GM21717 (cell line): ENCODE data around the gene TBC1D4.

Experiments
- ATAC-seq: cut with Tn5 transposase; IDR thresholded peaks from one replicate; pipeline ENCODE4 v1.9.1; 2021; ENCODE audit warnings: mild to moderate bottlenecking, moderate library complexity; ENCODE audit not compliant: unreplicated experiment

Gene TBC1D4

DNA sequence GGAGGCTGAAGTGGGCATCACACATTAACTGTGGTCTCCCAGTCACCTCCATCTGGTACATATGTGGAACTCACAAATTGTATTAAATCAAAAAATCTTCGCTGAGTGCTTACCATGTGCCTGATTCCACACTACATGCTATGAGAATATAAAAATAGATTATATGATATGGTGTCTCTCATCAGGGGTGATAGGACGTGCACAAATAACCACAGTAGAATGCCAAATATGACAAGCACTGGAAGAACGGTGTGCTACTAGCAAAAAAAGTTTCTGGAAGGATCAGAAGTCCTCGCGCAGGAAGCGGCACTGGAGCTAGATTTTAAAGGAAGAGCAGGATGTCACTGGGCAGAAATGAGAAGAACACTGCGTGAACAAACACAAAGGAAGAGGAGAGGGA, 62.3 kb downstream of the TBC1D4 start:
- ATAC-seq, result no peak

DNA sequence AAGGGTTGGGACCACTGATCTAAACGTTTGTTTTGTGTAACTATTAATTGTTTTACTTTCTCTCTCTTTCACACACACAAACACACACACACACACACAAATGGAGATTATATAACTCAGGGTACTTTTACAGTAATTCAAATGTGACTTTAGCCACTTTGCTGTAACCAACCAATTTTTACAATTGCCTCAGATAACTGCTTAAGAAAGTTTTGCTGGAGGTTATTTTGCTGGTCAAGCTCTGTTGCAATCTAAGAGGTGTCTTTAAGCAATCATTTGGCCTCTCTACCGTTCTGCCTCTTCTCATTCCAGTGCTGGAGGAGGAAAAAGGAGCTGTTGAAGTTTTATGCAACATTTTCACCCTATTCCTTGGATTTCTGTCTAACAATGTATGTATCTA, 63.0 kb downstream of the TBC1D4 start:
- ATAC-seq, result no peak

DNA sequence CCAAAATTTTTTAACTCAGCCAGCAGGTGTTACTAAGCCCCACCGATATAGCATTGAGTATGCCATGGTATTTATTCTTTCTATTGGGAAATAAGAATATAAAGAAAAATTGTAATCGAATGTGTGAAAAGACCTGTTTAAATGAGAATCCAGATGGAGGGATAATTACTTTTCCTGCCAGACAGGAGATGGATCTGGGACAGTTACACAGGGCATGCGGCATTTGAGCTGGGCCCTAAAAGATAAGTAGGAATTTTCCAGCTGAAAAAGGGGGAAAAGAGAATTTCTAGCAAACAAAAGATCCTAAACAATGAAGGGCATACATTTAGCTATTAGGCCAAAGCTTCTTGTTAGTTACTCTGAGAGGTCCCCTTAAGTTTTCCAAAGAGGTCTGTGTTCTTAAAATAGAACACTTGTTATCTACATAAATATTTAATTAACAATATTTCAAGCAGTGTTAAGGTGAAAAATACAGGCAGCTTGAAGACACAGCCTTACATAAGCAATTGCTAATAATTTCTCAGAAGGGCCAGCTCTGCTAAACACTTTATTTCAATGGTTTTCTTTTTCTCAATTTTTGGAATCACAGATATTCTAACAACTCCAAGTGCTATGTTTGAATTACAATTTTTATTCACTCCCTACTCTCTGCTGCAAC, 63.7 kb downstream of the TBC1D4 start:
- no peak for ATAC-seq

DNA sequence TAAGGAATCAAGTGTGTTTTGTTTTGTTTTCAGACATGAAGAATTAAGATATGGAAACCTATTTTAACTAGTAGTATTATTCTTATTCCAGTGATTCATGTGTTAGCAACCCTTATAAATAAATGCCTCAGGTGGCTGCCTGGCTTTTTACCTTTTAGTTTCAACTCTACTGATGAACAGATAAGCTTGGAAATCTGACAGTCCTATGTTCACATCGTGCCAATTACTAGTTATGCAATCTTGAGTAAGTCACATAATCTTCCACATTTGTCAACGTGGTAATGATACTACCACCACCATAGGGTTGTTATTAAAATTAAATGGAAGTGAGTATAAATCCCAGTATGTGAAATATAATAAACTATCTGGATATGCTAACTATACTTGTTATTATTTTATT, 64.3 kb downstream of the TBC1D4 start:
- ATAC-seq, result no peak

DNA sequence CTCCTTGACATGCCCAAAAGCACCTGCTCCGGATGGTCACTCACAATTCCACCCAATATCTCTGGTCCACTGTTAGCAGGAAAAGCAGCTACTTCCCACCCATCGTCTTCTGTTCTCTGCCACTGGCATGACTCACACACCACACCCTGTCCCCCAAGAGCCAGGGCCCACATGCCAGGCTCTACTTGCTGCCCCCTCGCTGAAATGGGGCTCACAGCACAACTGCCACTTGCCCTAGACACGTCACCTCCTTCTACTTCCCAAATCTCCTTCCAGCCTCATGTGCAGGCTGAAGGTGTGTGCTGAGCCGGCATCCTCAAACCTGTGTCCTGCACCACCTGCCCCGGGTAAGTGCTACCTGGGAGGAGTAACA, 65.0 kb downstream of the TBC1D4 start:
- peak; percentile 20 for ATAC-seq

DNA sequence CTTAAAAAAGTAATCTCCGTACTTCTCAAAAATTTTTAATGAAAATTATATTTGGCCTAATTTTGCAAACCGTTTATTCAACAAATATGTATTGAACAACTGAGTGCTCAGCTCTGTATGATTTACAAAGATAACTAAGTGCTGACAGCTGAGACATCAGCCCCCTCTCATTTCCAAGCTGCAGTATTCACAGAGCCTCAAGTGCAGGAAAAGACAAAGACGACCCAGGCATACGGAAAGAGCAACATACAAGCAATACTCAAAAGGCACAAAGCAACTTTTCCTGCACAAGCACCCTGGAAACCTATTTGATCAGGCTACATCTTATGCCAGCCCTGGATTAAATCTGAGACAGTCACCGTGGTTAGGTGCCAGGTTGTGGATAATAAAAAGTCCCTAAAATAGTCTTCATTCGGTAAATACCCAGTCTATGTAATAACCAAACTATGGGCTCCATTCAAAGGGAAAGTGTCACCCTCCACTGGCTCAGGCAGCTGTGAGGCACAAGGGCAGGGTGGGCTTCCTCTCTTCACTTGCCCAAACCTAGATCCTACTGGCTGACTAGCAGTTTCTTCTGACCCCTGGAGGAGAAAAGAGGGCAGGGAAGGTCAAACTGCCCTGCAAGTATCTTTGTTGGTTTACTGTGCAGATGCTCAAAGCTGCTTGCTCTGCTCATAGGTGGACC, 65.5 kb downstream of the TBC1D4 start:
- peak; percentile 79 for ATAC-seq

DNA sequence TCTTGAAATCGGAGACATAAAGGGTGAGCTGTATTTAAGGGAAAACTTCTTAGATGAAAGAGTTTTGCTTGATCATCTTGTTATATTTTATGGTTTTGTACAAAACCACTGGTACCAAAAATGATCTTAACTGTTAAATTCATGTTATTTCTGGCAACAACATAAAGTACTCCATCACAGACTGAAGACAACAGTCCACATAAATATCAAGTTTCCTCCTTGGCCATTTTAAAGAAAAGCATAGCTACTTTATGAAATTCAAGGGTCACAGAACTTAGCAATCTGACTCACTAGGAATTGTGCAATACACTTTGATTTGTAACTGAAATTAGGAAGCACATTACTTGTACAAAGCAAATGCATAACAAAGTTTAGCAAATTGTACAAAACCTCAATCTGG, 66.3 kb downstream of the TBC1D4 start:
- ATAC-seq, result no peak

DNA sequence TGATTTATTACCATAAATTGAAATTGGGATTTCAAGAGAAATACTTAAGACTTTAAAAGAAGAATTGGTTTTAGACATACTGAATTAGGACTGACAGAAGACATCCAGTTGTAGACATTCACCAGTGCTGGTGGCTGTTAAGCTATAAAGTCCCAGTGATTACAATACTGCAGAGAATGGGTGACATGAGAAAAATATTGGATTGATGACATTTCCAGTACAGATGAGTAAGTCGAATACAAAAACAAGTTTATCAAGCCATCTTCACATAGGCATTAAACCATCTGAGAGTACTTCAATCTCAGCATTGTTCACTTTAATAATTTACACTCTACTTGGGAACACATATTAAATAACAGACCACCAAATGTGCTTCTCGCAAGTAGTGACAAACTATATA, 66.8 kb downstream of the TBC1D4 start:
- no peak for ATAC-seq

DNA sequence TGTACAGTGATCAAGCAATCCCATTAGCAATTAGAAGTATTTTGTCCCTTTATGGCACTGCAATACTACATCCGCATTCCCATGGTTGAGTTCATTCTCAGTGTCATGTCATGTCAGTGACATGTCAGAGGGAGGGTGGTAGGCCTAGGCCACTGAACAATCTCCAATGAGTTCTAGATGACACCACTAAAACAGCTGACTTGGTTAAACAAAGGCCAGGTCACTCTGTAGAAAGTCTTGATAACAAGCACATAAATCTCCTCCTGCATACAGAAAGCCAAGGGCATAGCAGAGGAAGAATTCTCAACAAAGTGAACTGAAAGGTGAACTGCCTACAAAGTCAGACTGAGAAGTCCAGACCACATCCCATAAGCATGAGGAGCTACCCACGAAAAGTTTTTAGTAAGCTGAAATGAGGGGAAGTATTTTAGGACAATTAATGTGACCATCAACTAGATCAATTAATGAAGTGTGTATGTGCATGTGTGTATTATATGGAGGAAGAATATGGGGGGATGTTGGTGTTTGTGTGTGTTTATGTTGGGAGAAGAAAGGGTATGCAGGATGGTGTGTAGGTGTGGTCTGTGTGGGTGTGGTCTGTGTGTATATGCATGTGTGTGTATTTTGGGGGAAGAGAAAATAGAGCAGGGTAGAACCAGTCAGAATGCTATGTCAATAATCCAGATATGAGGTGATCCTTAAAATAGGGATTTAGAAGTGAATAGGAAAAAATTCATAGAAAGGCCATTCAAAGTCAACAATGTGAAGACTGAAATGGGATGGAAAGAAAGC, 67.7 kb downstream of the TBC1D4 start:
- no peak for ATAC-seq

DNA sequence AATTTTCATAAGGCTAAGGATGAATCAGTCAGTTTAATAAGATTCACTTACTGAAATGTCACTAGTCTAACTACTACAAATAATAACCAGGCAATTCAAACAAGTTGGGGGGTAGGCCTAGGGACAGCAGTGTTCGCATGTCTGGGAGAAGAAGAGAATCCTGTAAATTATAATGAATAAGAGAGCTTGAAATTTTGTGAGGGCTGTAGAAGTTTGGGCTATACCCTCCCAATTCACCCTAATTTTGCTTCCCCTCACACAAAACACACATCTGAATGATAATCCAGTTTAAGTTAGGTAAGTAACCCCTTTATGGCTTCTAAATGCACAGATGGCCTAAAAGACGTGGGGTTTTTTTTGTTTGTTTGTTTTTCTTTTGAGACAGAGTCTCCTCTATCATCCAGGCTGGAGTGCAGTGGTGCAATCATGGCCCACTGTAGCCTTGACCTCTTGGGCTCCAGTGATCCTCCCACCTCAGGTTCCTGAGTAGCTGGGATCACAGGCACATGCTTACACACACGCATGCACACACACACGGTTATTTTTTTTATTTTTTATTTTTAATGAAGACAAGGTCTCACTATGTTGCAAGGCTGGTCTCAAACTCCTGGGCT, 69.9 kb downstream of the TBC1D4 start:
- ATAC-seq, result no peak

DNA sequence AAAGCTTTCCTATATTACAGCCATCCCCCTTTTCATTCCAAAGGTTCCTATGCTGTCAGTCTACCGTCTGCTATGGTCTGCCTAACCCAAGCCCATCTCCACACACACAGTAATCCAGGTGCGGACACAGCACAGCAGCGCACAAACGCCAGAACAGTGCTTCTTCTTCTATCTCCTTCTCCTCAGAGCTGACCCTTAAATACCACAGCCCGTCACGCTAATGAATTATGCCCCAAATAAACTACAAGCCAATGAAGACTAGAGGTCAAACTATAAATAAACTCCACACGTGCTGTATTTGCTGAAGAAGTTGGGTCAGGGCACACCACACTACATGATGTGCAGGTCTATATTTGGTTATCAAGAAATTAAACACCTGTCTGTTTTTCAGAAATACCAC, 71.8 kb downstream of the TBC1D4 start:
- ATAC-seq, result no peak

DNA sequence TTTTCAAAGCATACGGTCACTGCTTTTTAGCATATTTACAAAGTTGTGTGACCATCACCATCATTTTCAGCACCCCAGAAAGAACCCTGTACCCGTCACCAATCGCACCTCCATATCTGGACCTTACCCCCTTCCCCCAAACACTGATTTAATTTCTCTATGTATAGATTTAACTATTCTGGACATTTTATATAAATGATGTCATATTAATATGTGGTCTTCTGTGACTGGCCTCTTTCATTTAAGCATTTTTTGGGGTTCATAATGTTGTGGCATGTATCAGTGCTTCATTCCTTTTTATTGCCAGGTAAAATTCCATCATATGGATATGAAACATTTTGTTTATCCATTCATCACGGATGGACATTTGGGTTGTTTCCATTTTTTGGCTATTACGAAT, 74.0 kb downstream of the TBC1D4 start:
- no peak for ATAC-seq

DNA sequence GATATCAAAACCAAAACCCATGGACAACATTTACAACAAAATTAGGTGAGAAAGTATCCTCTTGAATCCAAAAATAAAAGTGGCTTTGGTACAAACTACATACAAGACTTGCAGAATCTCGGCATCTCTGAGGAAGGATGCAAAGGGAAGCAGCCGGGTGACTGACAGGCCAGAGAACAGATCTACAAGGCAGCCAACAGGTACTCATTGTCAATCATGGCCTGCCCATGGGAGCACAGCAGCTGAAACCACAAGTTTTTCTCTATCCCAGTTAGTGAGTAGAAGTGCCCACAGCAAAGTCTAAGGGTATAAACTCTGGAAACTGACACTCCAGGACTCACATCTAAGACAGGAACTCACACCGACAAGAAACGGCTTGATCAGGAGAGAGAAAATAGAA, 74.5 kb downstream of the TBC1D4 start:
- ATAC-seq, result no peak

DNA sequence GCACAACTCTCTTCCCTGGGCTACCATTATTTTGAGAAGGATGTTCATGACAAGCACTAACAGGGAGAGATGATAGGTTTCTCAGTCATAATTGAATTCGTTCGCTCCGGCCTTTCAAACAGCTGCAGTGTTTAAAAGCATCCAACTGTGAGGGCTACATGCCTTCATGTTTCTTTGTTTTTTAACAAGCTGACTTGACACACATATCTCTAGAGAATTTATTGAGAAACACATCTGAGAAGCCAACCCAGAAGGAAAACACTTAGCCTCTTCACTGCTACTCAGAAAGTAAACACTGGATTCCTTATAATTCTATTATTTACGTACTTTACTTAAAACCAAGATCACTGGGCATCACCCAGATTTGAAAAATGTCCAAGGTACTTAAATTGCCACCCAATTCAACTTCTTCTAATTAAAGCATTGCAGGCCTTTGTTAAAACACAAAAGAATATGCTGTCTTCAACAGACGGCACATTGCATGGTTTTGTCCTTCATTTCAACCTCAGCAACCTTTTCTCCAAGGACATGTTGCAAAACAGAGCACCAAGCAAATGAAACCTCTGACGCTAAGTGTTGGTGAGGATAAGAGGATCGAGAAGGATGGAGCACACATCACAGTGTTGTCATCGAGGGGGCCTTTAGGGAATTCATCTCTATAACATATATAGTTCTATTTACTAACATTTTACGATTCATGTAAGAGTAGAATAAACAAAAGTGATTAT, 75.8 kb downstream of the TBC1D4 start:
- no peak for ATAC-seq

DNA sequence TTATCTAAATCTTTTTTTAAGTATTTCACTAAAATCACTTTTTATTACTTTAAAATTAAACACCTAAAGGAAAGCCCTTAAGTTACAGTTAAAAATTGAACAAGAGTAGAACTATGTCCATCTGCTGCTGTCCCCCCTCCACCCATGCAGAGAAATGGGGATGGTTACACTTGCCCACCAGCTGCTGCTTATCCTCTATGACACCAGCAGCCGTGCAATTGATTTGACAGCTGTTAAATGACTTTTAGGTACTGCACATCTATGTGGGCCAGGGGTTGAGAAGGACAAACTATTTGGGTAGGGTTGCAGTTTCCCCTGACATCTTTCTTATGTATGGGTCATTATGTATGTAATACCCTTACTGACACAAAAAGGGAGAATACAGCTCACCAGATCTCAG, 77.2 kb downstream of the TBC1D4 start:
- no peak for ATAC-seq

DNA sequence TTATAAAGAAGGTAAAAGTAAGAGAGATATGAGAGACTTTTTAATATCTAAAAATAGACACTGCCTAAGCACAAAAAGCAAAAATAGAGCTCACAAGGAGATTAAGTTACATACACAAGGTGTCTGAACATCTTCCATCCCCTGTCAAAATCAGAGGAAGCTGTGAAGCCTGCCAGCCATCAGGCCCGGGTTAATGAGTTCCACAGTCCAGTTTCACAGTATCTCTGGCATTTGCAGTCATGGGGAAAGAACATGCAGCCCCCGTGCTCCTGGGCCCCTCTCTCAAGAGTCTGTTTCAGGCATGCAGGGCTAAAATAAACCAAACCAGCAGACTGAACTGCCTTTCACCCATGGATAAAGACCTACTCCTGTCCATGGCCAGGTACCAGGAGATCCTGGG, 79.2 kb downstream of the TBC1D4 start:
- no peak for ATAC-seq

DNA sequence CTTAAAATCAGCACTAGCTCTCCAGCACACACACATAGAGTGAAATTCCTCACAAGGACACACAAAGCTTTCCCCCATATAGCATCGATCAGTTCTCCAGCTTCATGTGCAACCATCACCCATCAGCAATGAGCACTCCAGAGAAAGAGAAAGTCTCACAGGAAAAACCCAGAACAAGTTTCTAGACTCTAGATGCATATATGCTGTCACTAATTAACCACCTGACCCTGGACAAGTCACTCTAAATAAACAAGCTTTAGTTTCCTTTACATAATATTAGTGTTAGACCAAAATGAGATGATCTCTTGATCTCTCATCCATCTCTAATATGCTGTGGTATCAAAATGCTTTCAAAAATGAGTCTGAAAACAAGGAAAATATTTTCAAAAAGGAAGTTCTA, 81.2 kb downstream of the TBC1D4 start:
- peak; percentile 65 for ATAC-seq

DNA sequence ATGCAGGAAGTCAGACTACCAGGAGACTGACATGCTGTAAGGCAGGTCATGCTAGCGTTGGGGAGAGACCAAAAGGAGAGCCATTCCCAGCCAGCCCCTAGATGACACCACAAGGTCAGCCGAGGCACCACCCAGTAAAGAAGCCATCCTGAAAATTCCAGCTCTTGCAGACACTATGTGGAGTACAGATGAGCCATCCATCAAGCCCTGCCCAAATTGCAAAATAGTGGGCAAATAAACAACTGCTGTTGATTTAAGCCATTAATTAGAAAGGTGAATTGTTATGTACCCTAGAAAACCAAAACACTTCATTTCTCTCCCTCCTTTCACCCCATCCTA, 82.1 kb downstream of the TBC1D4 start:
- no peak for ATAC-seq

DNA sequence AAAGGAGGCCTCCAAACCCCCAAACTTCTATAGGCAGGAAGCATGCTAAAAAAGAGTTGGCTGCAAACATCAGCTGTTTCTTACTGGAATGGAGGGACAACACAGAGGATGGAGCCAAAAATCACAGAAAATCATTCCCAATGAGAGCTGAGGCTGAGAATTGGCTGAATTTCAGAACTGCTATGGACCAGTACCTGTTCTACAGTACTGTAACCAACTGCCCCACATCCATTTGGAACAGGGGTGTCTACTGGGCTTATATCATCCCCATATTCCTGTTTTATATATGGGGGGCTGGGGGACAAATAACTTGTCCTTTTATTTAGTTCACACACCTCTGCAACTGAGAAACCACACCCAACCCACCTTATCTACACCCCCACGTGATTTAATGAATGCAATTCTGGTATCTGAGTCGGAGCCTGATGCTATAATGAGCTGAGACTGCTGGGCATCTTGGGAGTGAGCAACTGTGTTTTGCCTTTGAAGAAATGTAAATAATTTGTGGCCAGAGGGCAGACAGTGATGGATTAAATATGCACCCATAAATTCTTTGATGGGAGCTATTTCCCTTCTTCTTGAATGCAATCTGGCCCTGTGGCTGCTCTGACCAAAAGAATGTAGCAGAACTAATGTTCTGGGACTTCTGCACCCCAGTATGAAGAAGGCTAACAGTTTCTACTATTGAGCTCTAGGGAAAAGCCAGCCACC, 82.6 kb downstream of the TBC1D4 start:
- no peak for ATAC-seq

DNA sequence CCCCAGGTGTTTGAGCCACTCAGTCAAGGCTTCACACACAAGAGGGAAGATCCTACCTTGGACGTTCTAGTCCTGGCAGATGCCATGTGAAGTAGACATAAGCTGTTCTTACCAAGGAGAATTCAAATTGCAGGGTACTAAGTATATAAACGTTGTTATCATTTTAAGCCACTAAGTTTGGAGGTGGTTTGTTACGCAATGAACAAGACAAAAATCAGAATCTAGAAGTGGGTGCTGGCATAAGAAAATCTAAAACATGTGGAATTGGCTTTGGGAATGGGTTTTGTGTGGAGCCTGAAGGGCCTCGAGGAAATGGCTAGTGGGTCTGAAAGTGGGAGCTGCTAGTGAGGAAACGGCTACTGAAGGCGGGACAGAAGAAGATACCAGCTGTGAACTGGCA, 83.9 kb downstream of the TBC1D4 start:
- no peak for ATAC-seq

DNA sequence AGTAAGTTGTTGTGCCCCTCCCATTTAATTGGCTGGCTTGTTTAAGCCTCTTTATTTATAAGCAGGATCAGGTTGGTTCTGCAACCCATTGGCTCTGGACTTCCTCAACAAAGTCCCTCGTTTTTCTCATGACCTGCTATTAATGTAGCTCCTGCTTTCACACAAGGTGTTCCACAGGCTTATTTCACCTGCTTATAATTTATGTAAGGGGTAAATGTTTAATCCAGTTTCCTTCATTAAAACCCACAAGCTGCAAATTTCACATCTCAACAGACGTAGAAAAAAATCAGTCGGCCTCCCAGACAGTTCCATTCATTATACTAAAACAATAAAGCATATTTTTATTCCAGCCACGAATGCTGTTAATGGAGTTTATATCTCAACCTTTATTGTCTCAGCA, 86.1 kb downstream of the TBC1D4 start:
- no peak for ATAC-seq
